ENCODE measurements around the gene CRYL1. TPM values are rescaled to one million over a fixed set of nuclear protein-coding genes. Genes with fewer than 3 reads are reported as not detected.

Gene CRYL1
- polyA plus RNA-seq, 3 donors = 35.0 to 70.2 (median 51.4) TPM

- no peak overlapping the region for H3K4me3 ChIP-seq (replicated peaks in 1 of 3; ENCODE audit: low read depth in 2 of 3, low read length in 3 of 3)
- no peaks in the 10 kb centered on the region for H3K9me3 ChIP-seq (replicated peaks in 1 of 2; ENCODE audit: control insufficient read depth in 1 of 2, insufficient read depth in 1 of 2, low read length in 2 of 2)
- DNase-seq = no peak
- H3K36me3 ChIP-seq (replicated peaks in 1 of 2; ENCODE audit: control insufficient read depth in 1 of 2, insufficient read depth in 2 of 2, low read length in 2 of 2) = peaks cover 0 to 16% of the 10 kb centered on the region in 2 donors
- no peaks in the 10 kb centered on the region for H4K20me1 ChIP-seq (ENCODE audit: insufficient read depth, low read length)
- intact Hi-C loops (cut with micrococcal nuclease) = no loop called here
- H3K4me1 Mint-ChIP-seq = peaks cover 2% of the 10 kb centered on the region
- H3K36me3 Mint-ChIP-seq = peaks cover 0 to 9% of the 10 kb centered on the region in 2 donors
- H3K27ac Mint-ChIP-seq = no peak overlapping the region
- H3K27me3 Mint-ChIP-seq (ENCODE audit: low read depth in 3 of 3) = peaks cover 0 to 5% (median 1%) of the 10 kb centered on the region in 3 donors
- no peak overlapping the region for H3K4me3 Mint-ChIP-seq
- H3K9ac ChIP-seq (ENCODE audit: insufficient read depth, low read length, poor library complexity, severe bottlenecking) = no peak overlapping the region
- no peaks in the 10 kb centered on the region for H3K27me3 ChIP-seq (ENCODE audit: control insufficient read depth in 2 of 2, insufficient read depth in 2 of 2, low read length in 2 of 2)
- H3K4me1 ChIP-seq (ENCODE audit: control insufficient read depth in 1 of 2, insufficient read depth in 2 of 2, low read length in 2 of 2) = no peaks in the 10 kb centered on the region
- H3K79me2 ChIP-seq (ENCODE audit: insufficient read depth, low read length) = no peaks in the 10 kb centered on the region
- no peak overlapping the region for H2AFZ ChIP-seq (ENCODE audit: insufficient read depth, low read depth, low read length, poor library complexity, severe bottlenecking)
- WGBS (ENCODE audit: insufficient coverage) = 95% methylated on average over 11 of the region's 13 CpGs
- H3K9me3 Mint-ChIP-seq = no peaks in the 10 kb centered on the region
- TF ChIP-seq CTCF (IDR thresholded peaks at IDR 0.05) = no peak
- H3K4me2 ChIP-seq (replicated peaks; ENCODE audit: extremely low read depth, low read length, poor library complexity, severe bottlenecking) = no peak overlapping the region
- no peak overlapping the region for H3K27ac ChIP-seq (ENCODE audit: low read depth in 1 of 2, low read length in 2 of 2)
These were observed 121.0 kb downstream of the CRYL1 start for GRCh38 chr13:20404488-20405222.

DNA sequence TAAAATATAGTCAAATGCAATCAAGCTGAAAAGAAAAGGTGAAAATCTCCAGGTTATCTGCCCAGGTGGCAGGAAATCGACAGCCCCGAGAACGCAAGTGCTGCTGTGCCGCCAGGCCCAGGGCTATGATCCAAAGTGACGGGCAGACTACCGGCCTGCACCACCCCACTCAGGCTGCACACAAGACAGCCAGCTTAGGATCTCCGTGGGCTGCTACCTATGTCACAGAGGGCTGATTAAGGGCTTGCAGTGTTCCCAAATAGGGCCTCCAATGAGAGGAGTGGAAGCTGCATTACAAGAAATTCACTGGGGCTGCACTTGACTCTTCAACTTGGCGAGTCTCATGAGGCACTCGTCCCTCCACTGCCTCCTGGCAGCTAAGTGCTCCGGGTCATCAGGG, 121.8 kb downstream of the CRYL1 start:
- no peaks in the 10 kb centered on the region for H3K27me3 ChIP-seq (ENCODE audit: control insufficient read depth in 2 of 2, insufficient read depth in 2 of 2, low read length in 2 of 2)
- H3K4me1 Mint-ChIP-seq = peaks cover 2% of the 10 kb centered on the region
- no peak overlapping the region for H3K9ac ChIP-seq (ENCODE audit: insufficient read depth, low read length, poor library complexity, severe bottlenecking)
- H3K4me3 ChIP-seq (replicated peaks in 1 of 3; ENCODE audit: low read depth in 2 of 3, low read length in 3 of 3) = no peak overlapping the region
- no peaks in the 10 kb centered on the region for H3K9me3 ChIP-seq (replicated peaks in 1 of 2; ENCODE audit: control insufficient read depth in 1 of 2, insufficient read depth in 1 of 2, low read length in 2 of 2)
- H3K36me3 ChIP-seq (replicated peaks in 1 of 2; ENCODE audit: control insufficient read depth in 1 of 2, insufficient read depth in 2 of 2, low read length in 2 of 2) = peaks cover 0 to 16% of the 10 kb centered on the region in 2 donors
- no peak overlapping the region for H3K4me2 ChIP-seq (replicated peaks; ENCODE audit: extremely low read depth, low read length, poor library complexity, severe bottlenecking)
- H3K4me3 Mint-ChIP-seq = no peak overlapping the region
- H2AFZ ChIP-seq (ENCODE audit: insufficient read depth, low read depth, low read length, poor library complexity, severe bottlenecking) = no peak overlapping the region
- H4K20me1 ChIP-seq (ENCODE audit: insufficient read depth, low read length) = no peaks in the 10 kb centered on the region
- H3K27me3 Mint-ChIP-seq (ENCODE audit: low read depth in 3 of 3) = peaks cover 0 to 5% (median 1%) of the 10 kb centered on the region in 3 donors
- DNase-seq = no peak
- no peak for TF ChIP-seq CTCF (IDR thresholded peaks at IDR 0.05)
- WGBS (ENCODE audit: insufficient coverage) = 100% methylated on average over 8 of the region's 10 CpGs
- H3K9me3 Mint-ChIP-seq = no peaks in the 10 kb centered on the region
- no peak overlapping the region for H3K27ac ChIP-seq (ENCODE audit: low read depth in 1 of 2, low read length in 2 of 2)
- no peak overlapping the region for H3K27ac Mint-ChIP-seq
- intact Hi-C loops (cut with micrococcal nuclease) = no loop called here
- H3K4me1 ChIP-seq (ENCODE audit: control insufficient read depth in 1 of 2, insufficient read depth in 2 of 2, low read length in 2 of 2) = no peaks in the 10 kb centered on the region
- no peaks in the 10 kb centered on the region for H3K79me2 ChIP-seq (ENCODE audit: insufficient read depth, low read length)
- H3K36me3 Mint-ChIP-seq = peaks cover 0 to 9% of the 10 kb centered on the region in 2 donors
